H9 (cell line): Measurements from ENCODE around the gene ARHGAP9. TPM values are rescaled to one million over a fixed set of nuclear protein-coding genes. Genes with fewer than 3 reads are reported as not detected.

ENCODE experiments used
- DNase-seq: peaks from one replicate; pipeline ENCODE4 v3.0.0-alpha.2; 2017
- H2AFZ ChIP-seq: one replicate; pipeline ENCODE4 v1.6.1; 2013; ENCODE audit warnings: mild to moderate bottlenecking, low read length, control low read depth, moderate library complexity
- H2AK5ac ChIP-seq: 2 replicates; pipeline ENCODE4 v1.6.1; 2013; ENCODE audit warnings: low read length, control low read depth, mixed read lengths; ENCODE audit not compliant: insufficient read length
- H2BK120ac ChIP-seq: one replicate; pipeline ENCODE4 v1.6.1; 2013; ENCODE audit warnings: low read depth, mild to moderate bottlenecking, low read length, control low read depth, inconsistent platforms; ENCODE audit not compliant: poor library complexity, severe bottlenecking
- H2BK12ac ChIP-seq: 2 replicates; pipeline ENCODE4 v1.6.1; 2013; ENCODE audit warnings: low read length, control low read depth, mixed read lengths, low read depth; ENCODE audit not compliant: insufficient read length
- H2BK15ac ChIP-seq: 2 replicates; pipeline ENCODE4 v1.6.1; 2013; ENCODE audit warnings: low read depth, low read length, control low read depth
- H2BK20ac ChIP-seq: one replicate; pipeline ENCODE4 v1.6.1; 2013; ENCODE audit warnings: low read depth, mild to moderate bottlenecking, low read length, control low read depth, inconsistent platforms; ENCODE audit not compliant: poor library complexity, severe bottlenecking
- H2BK5ac ChIP-seq: 2 replicates; pipeline ENCODE4 v1.6.1; 2013; ENCODE audit warnings: low read length, control low read depth, mixed read lengths; ENCODE audit not compliant: insufficient read length
- H3K14ac ChIP-seq: 2 replicates; pipeline ENCODE4 v1.6.1; 2013; ENCODE audit warnings: low read length, control low read depth; ENCODE audit not compliant: insufficient read depth
- H3K18ac ChIP-seq: 2 replicates; pipeline ENCODE4 v1.6.1; 2013; ENCODE audit warnings: low read depth, mild to moderate bottlenecking, mixed read lengths, low read length, control low read depth; ENCODE audit not compliant: insufficient read length
- H3K23ac ChIP-seq: 2 replicates; pipeline ENCODE4 v1.6.1; 2013; ENCODE audit warnings: low read length, control low read depth, mixed read lengths, low read depth; ENCODE audit not compliant: insufficient read length
- H3K23me2 ChIP-seq: 2 replicates; pipeline ENCODE4 v1.6.1; 2013; ENCODE audit warnings: low read depth, mild to moderate bottlenecking, mixed read lengths, low read length, control low read depth; ENCODE audit not compliant: insufficient read length, poor library complexity, severe bottlenecking
- H3K27ac ChIP-seq: 2 replicates; pipeline ENCODE4 v1.5.1; 2013; ENCODE audit warnings: low read length, control low read depth, mixed read lengths, low read depth; ENCODE audit not compliant: insufficient read length
- H3K27me3 ChIP-seq: 2 replicates; pipeline ENCODE4 v1.6.1; 2013; ENCODE audit warnings: low read length, control low read depth, inconsistent platforms; ENCODE audit not compliant: insufficient read depth
- H3K4ac ChIP-seq: 2 replicates; pipeline ENCODE4 v1.6.1; 2013; ENCODE audit warnings: low read depth, mild to moderate bottlenecking, control low read depth, inconsistent platforms, low read length, moderate library complexity
- H3K4me1 ChIP-seq: 2 replicates; pipeline ENCODE4 v1.6.1; 2013; ENCODE audit warnings: low read length, control low read depth, inconsistent platforms; ENCODE audit not compliant: insufficient read depth
- H3K4me2 ChIP-seq: 2 replicates; pipeline ENCODE4 v1.6.1; 2013; ENCODE audit warnings: low read length, control low read depth, mixed read lengths; ENCODE audit not compliant: insufficient read length, insufficient read depth
- H3K56ac ChIP-seq: 2 replicates; pipeline ENCODE4 v1.6.1; 2013; ENCODE audit warnings: low read depth, mild to moderate bottlenecking, mixed read lengths, low read length, control low read depth; ENCODE audit not compliant: insufficient read length
- H3K79me1 ChIP-seq: 2 replicates; pipeline ENCODE4 v1.6.1; 2013; ENCODE audit warnings: low read depth, mild to moderate bottlenecking, moderate library complexity, low read length, control low read depth, inconsistent platforms; ENCODE audit not compliant: insufficient read depth, poor library complexity, severe bottlenecking
- H3K79me2 ChIP-seq: 2 replicates; pipeline ENCODE4 v1.6.1; 2013; ENCODE audit warnings: low read length, control low read depth, inconsistent platforms; ENCODE audit not compliant: insufficient read depth
- H3K9ac ChIP-seq: 2 replicates; pipeline ENCODE4 v1.6.1; 2013; ENCODE audit warnings: low read length, control low read depth, mixed read lengths; ENCODE audit not compliant: insufficient read length; ENCODE audit errors: extremely low read depth
- H3K9me3 ChIP-seq: one replicate; pipeline ENCODE4 v1.6.1; 2013; ENCODE audit warnings: low read depth, low read length, inconsistent platforms; ENCODE audit not compliant: control insufficient read depth
- H3T11ph ChIP-seq: one replicate; pipeline ENCODE4 v1.6.1; 2013; ENCODE audit warnings: mild to moderate bottlenecking, low read length, control low read depth, inconsistent platforms
- H4K20me1 ChIP-seq: one replicate; pipeline ENCODE4 v1.6.1; 2013; ENCODE audit not compliant: control insufficient read depth, insufficient read length, insufficient read depth
- H4K5ac ChIP-seq: 2 replicates; pipeline ENCODE4 v1.6.1; 2013; ENCODE audit warnings: low read depth, mild to moderate bottlenecking, mixed read lengths, low read length, control low read depth; ENCODE audit not compliant: insufficient read length
- H4K8ac ChIP-seq: replicated peaks from 2 replicates; pipeline ENCODE4 v1.6.1; 2013; ENCODE audit warnings: low read length, control low read depth, mixed read lengths, low read depth; ENCODE audit not compliant: insufficient read length
- H4K91ac ChIP-seq: 2 replicates; pipeline ENCODE4 v1.6.1; 2013; ENCODE audit warnings: low read depth, mild to moderate bottlenecking, moderate library complexity, mixed read lengths, low read length, control low read depth; ENCODE audit not compliant: insufficient read length
- H3K27ac Mint-ChIP-seq, 3 experiments: 2 replicates in 2 of 3; 3 replicates in 1 of 3; pipeline ENCODE4 v1.8.0; 2020 to 2021; ENCODE audit warnings: mixed read lengths in 3 of 3, mild to moderate bottlenecking in 1 of 3, moderate library complexity in 1 of 3
- H3K27me3 Mint-ChIP-seq: 2 replicates; pipeline ENCODE4 v1.8.0; 2021; ENCODE audit warnings: low read depth, mild to moderate bottlenecking, moderate library complexity, mixed read lengths
- H3K36me3 Mint-ChIP-seq, 3 experiments: 2 replicates in 2 of 3; 3 replicates in 1 of 3; pipeline ENCODE4 v1.8.0; 2020 to 2021; ENCODE audit warnings: low read depth in 3 of 3, mixed read lengths in 3 of 3; ENCODE audit not compliant: insufficient read depth in 1 of 3
- H3K4me1 Mint-ChIP-seq, 2 experiments: 2 replicates each; pipeline ENCODE4 v1.8.0; 2020; ENCODE audit warnings: mixed read lengths in 2 of 2
- H3K4me3 Mint-ChIP-seq, 2 experiments: 2 replicates in 1 of 2; 3 replicates in 1 of 2; pipeline ENCODE4 v1.8.0; 2020 to 2021; ENCODE audit warnings: mild to moderate bottlenecking in 2 of 2, mixed read lengths in 2 of 2, moderate library complexity in 1 of 2
- H3K9me3 Mint-ChIP-seq, 2 experiments: 2 replicates in 1 of 2; 3 replicates in 1 of 2; pipeline ENCODE4 v1.8.0; 2020; ENCODE audit warnings: mild to moderate bottlenecking in 2 of 2, mixed read lengths in 2 of 2, moderate library complexity in 1 of 2
- WGBS: extraction: QIAGEN DNeasy Blood & Tissue Kit; methylation state at CpG from one replicate; pipeline ENCODE4 v1.1.7; 2013; ENCODE audit warnings: missing lambda C conversion rate, low lambda C conversion rate, mixed read lengths; ENCODE audit not compliant: insufficient read length; ENCODE audit errors: extremely low coverage; 5-methylcytosine and 5-hydroxymethylcytosine counted together
- total RNA-seq: library from RNA; stranded (reverse); gene quantifications from 2 replicates; pipeline ENCODE4 v1.2.1, GENCODE V29; 2021
- TF ChIP-seq, protein P1 (sequence below): fragments of 200-600 bp; sonication (generic); conservative IDR thresholded peaks from 3 replicates; pipeline ENCODE4 v1.8.0; 2021; ENCODE audit warnings: antibody characterized with exemption, mild to moderate bottlenecking

The ARHGAP9 gene
- total RNA-seq, 1 experiment from 2014 or later = 3.7 TPM

GRCh38 chr12:57521525-57522010 is 41.9 kb upstream of the ARHGAP9 start:
- Histone ChIP-seq H3K4me2 (peak overlapping the region; percentile 58), H2AK5ac (no peak overlapping the region), H2BK20ac (no peak overlapping the region), H3T11ph (no peak overlapping the region), H2BK120ac (no peak overlapping the region), H3K9me3 (no peaks in the 10 kb centered on the region), H3K23me2 (peaks cover 22% of the 10 kb centered on the region), H4K8ac (no peak overlapping the region), H2BK12ac (no peak overlapping the region), H4K5ac (no peak overlapping the region), H3K79me2 (no peaks in the 10 kb centered on the region), H3K9ac (no peak overlapping the region), H3K79me1 (no peaks in the 10 kb centered on the region), H3K27me3 (no peaks in the 10 kb centered on the region), H3K4ac (no peak overlapping the region), H3K4me1 (peaks cover 3% of the 10 kb centered on the region; the same call in 1 of the 2 replicates), H3K56ac (no peak overlapping the region), H2BK15ac (no peak overlapping the region), H2AFZ (no peak overlapping the region), H3K23ac (no peak overlapping the region), H2BK5ac (no peak overlapping the region), H4K20me1 (no peaks in the 10 kb centered on the region), H3K14ac (no peak overlapping the region), H4K91ac (no peak overlapping the region), H3K18ac (no peak overlapping the region), H3K27ac (no peak overlapping the region)
- peaks cover 37 to 52% of the 10 kb centered on the region in 2 experiments for H3K4me1 Mint-ChIP-seq
- H3K36me3 Mint-ChIP-seq = peaks cover 21 to 44% (median 42%) of the 10 kb centered on the region in 3 experiments
- peak overlapping the region; percentile 92 to 98 (median 95) for H3K27ac Mint-ChIP-seq
- peak overlapping the region; percentile 93 to 96 for H3K4me3 Mint-ChIP-seq
- WGBS = no CpG with 5 or more reads among the region's 17 CpGs
- TF ChIP-seq, protein P1, sequence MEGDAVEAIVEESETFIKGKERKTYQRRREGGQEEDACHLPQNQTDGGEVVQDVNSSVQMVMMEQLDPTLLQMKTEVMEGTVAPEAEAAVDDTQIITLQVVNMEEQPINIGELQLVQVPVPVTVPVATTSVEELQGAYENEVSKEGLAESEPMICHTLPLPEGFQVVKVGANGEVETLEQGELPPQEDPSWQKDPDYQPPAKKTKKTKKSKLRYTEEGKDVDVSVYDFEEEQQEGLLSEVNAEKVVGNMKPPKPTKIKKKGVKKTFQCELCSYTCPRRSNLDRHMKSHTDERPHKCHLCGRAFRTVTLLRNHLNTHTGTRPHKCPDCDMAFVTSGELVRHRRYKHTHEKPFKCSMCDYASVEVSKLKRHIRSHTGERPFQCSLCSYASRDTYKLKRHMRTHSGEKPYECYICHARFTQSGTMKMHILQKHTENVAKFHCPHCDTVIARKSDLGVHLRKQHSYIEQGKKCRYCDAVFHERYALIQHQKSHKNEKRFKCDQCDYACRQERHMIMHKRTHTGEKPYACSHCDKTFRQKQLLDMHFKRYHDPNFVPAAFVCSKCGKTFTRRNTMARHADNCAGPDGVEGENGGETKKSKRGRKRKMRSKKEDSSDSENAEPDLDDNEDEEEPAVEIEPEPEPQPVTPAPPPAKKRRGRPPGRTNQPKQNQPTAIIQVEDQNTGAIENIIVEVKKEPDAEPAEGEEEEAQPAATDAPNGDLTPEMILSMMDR = no peak; the same call in 1 of the 3 replicates
- no peaks in the 10 kb centered on the region for H3K9me3 Mint-ChIP-seq
- peak; percentile 82 for DNase-seq
- no peaks in the 10 kb centered on the region; the same call in 1 of the 2 replicates for H3K27me3 Mint-ChIP-seq
